Tibial nerve (tissue), 3 donors: ENCODE data around the gene SRP9.

ENCODE experiments used
- POLR2A ChIP-seq, 2 donors: fragments of 450-650 bp; IDR thresholded peaks; one replicate each; pipeline ENCODE4 v1.6.1; 2017; ENCODE audit warnings: antibody characterized with exemption in 2 of 2, mild to moderate bottlenecking in 2 of 2, moderate library complexity in 2 of 2
- TF ChIP-seq, protein P1 (sequence below), 5 experiments: fragments of 200-600 bp in 3 of 5; fragments of 450-650 bp in 2 of 5; sonication (generic) in 3 of 5; IDR thresholded peaks; one replicate each; pipeline ENCODE4 v1.5.1; 2016 to 2019; ENCODE audit warnings: antibody characterized with exemption in 5 of 5, mild to moderate bottlenecking in 3 of 5, moderate library complexity in 2 of 5

DNA sequence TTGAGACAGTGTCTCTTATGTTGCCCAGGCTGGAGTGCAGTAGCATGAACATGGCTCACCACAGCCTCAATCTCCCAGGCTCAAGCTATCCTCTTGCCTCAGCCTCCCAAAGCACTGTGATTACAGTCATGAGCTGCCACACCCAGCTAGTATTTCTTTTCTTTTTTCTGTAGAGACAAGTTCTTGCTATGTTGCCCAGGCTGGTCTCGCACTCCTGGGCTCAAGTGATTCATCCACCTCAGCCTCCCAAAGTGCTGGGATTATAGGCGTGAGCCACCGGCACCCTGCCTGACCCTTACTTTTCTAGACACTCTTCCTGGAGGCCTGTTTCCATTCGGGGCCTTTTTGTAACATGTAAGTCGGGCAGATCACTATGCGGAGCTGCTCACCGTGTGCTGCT is 30.1 kb upstream of the SRP9 start:
- no peak for TF ChIP-seq POLR2A (IDR thresholded peaks at IDR 0.05)
- TF ChIP-seq, protein P1, sequence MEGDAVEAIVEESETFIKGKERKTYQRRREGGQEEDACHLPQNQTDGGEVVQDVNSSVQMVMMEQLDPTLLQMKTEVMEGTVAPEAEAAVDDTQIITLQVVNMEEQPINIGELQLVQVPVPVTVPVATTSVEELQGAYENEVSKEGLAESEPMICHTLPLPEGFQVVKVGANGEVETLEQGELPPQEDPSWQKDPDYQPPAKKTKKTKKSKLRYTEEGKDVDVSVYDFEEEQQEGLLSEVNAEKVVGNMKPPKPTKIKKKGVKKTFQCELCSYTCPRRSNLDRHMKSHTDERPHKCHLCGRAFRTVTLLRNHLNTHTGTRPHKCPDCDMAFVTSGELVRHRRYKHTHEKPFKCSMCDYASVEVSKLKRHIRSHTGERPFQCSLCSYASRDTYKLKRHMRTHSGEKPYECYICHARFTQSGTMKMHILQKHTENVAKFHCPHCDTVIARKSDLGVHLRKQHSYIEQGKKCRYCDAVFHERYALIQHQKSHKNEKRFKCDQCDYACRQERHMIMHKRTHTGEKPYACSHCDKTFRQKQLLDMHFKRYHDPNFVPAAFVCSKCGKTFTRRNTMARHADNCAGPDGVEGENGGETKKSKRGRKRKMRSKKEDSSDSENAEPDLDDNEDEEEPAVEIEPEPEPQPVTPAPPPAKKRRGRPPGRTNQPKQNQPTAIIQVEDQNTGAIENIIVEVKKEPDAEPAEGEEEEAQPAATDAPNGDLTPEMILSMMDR (IDR thresholded peaks at IDR 0.05) = no peak
